OCI-LY3 (cell line): Measurements from ENCODE around the gene SYT1.

Source experiments
- CTCF ChIP-seq: fragments of 200-600, 300-600 bp; sonication (generic); IDR thresholded peaks from 2 replicates; pipeline ENCODE4 v1.5.1; 2014; ENCODE audit warnings: antibody characterized with exemption, low read length, low read depth
- EZH2phosphoT487 ChIP-seq: fragments of 200-600 bp; shearing (Covaris generic); IDR thresholded peaks from 2 replicates; pipeline ENCODE4 v1.6.1; 2018; ENCODE audit warnings: antibody characterized with exemption, mixed run types, low read depth

- TF ChIP-seq CTCF: no peak
- no peak for TF ChIP-seq EZH2phosphoT487
These were observed 556.7 kb downstream of the SYT1 start for GRCh38 chr12:79421236-79421740.
